H1 (cell line): ENCODE data around the gene CCNB1. TPM values are rescaled to one million over a fixed set of nuclear protein-coding genes. Genes with fewer than 3 reads are reported as not detected.

Experiments
- CTCF ChIA-PET: fragments of 300-600 bp; sonication (Branson Sonifier 250); formaldehyde crosslinking; loops from one replicate; lab custom pipeline; 2021; ENCODE audit not compliant: partially characterized antibody; lab: Charles Lee
- POLR2A ChIA-PET: fragments of 300-600 bp; sonication (Branson Sonifier 250); formaldehyde crosslinking; loops from one replicate; lab custom pipeline; 2021; ENCODE audit warnings: inconsistent platforms; ENCODE audit not compliant: partially characterized antibody; lab: Charles Lee
- DNase-seq, 2 experiments: peaks; one replicate each; pipeline versions ENCODE4 v3.0.0 to v3.0.0-alpha.2; 2010 to 2022; ENCODE audit warnings: low spot score in 2 of 2, low read depth in 1 of 2, mixed read lengths in 1 of 2
- FAIRE-seq: peaks from 2 replicates; lab custom pipeline; 2011; peaks lifted over from hg19 to GRCh38; lab: Jason Lieb, UNC
- H2AFZ ChIP-seq: 2 replicates; pipeline ENCODE4 v1.8.1; 2012; ENCODE audit warnings: low read length, inconsistent platforms
- H2AK5ac ChIP-seq: 2 replicates; pipeline ENCODE4 v1.6.1; 2013; ENCODE audit warnings: low read depth, low read length
- H2BK120ac ChIP-seq: replicated peaks from 2 replicates; pipeline ENCODE3; 2013; ENCODE audit warnings: low read depth, low read length, inconsistent platforms
- H2BK12ac ChIP-seq: 2 replicates; pipeline ENCODE4 v1.6.1; 2013; ENCODE audit warnings: low read depth, low read length
- H2BK15ac ChIP-seq: 2 replicates; pipeline ENCODE4 v1.6.1; 2013; ENCODE audit warnings: low read length
- H2BK20ac ChIP-seq: 2 replicates; pipeline ENCODE4 v1.6.1; 2013; ENCODE audit warnings: low read length
- H2BK5ac ChIP-seq: 2 replicates; pipeline ENCODE4 v1.6.1; 2013; ENCODE audit warnings: low read depth, low read length
- H3K14ac ChIP-seq: 2 replicates; pipeline ENCODE4 v1.6.1; 2013; ENCODE audit warnings: inconsistent platforms; ENCODE audit not compliant: insufficient read length
- H3K18ac ChIP-seq: 2 replicates; pipeline ENCODE4 v1.6.1; 2013; ENCODE audit warnings: low read length; ENCODE audit errors: extremely low read depth
- H3K23ac ChIP-seq: 2 replicates; pipeline ENCODE4 v1.6.1; 2013; ENCODE audit warnings: inconsistent platforms; ENCODE audit not compliant: insufficient read length
- H3K23me2 ChIP-seq: 2 replicates; pipeline ENCODE4 v1.6.1; 2013; ENCODE audit warnings: low read depth, low read length
- H3K27ac ChIP-seq: 2 replicates; pipeline ENCODE4 v1.6.1; 2011; ENCODE audit warnings: low read depth, low read length, inconsistent platforms
- H3K27me3 ChIP-seq, 4 experiments: replicated peaks in 1 of 4; 1 replicate in 1 of 4; 2 replicates in 3 of 4; pipeline versions ENCODE4 v1.6.1 to v1.8.1; 2011 to 2013; ENCODE audit warnings: low read length in 3 of 4, mild to moderate bottlenecking in 3 of 4, inconsistent platforms in 2 of 4, mixed read lengths in 2 of 4, moderate library complexity in 1 of 4; ENCODE audit not compliant: control insufficient read depth in 3 of 4, insufficient read depth in 3 of 4; ENCODE audit errors: extremely low read depth in 1 of 4
- H3K36me3 ChIP-seq, 4 experiments: 2 replicates each; pipeline versions ENCODE4 v1.6.1 to v1.8.1; 2011 to 2013; ENCODE audit warnings: mild to moderate bottlenecking in 4 of 4, low read length in 3 of 4, moderate library complexity in 2 of 4, control low read depth in 1 of 4, inconsistent platforms in 1 of 4; ENCODE audit not compliant: insufficient read depth in 4 of 4, control insufficient read depth in 2 of 4
- H3K4ac ChIP-seq: replicated peaks from 2 replicates; pipeline ENCODE3; 2013; ENCODE audit warnings: low read length, low read depth, mixed read lengths, inconsistent platforms; ENCODE audit not compliant: insufficient read length
- H3K4me1 ChIP-seq, 4 experiments: replicated peaks in 1 of 4; 1 replicate in 1 of 4; 2 replicates in 3 of 4; pipeline versions ENCODE4 v1.6.1 to v1.8.1; 2011 to 2013; ENCODE audit warnings: low read length in 3 of 4, inconsistent platforms in 2 of 4, mixed read lengths in 1 of 4; ENCODE audit not compliant: insufficient read depth in 4 of 4, control insufficient read depth in 3 of 4
- H3K4me2 ChIP-seq, 2 experiments: 2 replicates each; pipeline versions ENCODE4 v1.6.1 to v1.8.1; 2011 to 2013; ENCODE audit warnings: low read depth in 2 of 2, low read length in 2 of 2, control low read depth in 1 of 2, inconsistent platforms in 1 of 2, mild to moderate bottlenecking in 1 of 2; ENCODE audit not compliant: insufficient read depth in 1 of 2
- H3K4me3 ChIP-seq, 4 experiments: fragments of 200-600, 300-600 bp in 1 of 4; sonication (generic), shearing (Covaris generic), sonication (Bioruptor Twin) in 1 of 4; 2 replicates each; pipeline versions ENCODE4 v1.5.1 to v1.8.1; 2011 to 2016; ENCODE audit warnings: low read length in 4 of 4, low read depth in 3 of 4, control low read depth in 2 of 4, inconsistent platforms in 2 of 4, mild to moderate bottlenecking in 2 of 4, mixed read lengths in 1 of 4, moderate library complexity in 1 of 4; ENCODE audit not compliant: insufficient read depth in 2 of 4; ENCODE audit errors: extremely low read depth in 1 of 4
- H3K56ac ChIP-seq: replicated peaks from 2 replicates; pipeline ENCODE3; 2013; ENCODE audit warnings: low read depth, mild to moderate bottlenecking, mixed read lengths, low read length, inconsistent platforms; ENCODE audit not compliant: insufficient read length
- H3K79me1 ChIP-seq: 2 replicates; pipeline ENCODE4 v1.6.1; 2013; ENCODE audit warnings: low read depth, low read length, control low read depth
- H3K79me2 ChIP-seq, 2 experiments: 2 replicates each; pipeline versions ENCODE4 v1.6.1 to v1.8.1; 2012 to 2013; ENCODE audit warnings: low read length in 2 of 2, mild to moderate bottlenecking in 2 of 2, inconsistent platforms in 1 of 2; ENCODE audit not compliant: insufficient read depth in 2 of 2, control insufficient read depth in 1 of 2
- H3K9ac ChIP-seq, 4 experiments: replicated peaks in 1 of 4; 1 replicate in 1 of 4; 2 replicates in 3 of 4; pipeline versions ENCODE4 v1.6.1 to v1.8.1; 2011 to 2013; ENCODE audit warnings: low read depth in 3 of 4, low read length in 3 of 4, control low read depth in 2 of 4, mild to moderate bottlenecking in 2 of 4, moderate library complexity in 2 of 4, inconsistent platforms in 1 of 4; ENCODE audit errors: extremely low read depth in 1 of 4
- H3K9me3 ChIP-seq, 2 experiments: 2 replicates each; pipeline versions ENCODE4 v1.6.1 to v1.8.1; 2012 to 2013; ENCODE audit warnings: mild to moderate bottlenecking in 2 of 2, moderate library complexity in 2 of 2, control low read depth in 1 of 2, inconsistent platforms in 1 of 2, low read depth in 1 of 2, low read length in 1 of 2, mixed read lengths in 1 of 2; ENCODE audit not compliant: insufficient read depth in 2 of 2
- H4K20me1 ChIP-seq, 2 experiments: replicated peaks in 1 of 2; 2 replicates each; pipeline versions ENCODE3 to v1.8.1; 2011 to 2013; ENCODE audit warnings: inconsistent platforms in 2 of 2, low read length in 2 of 2, mild to moderate bottlenecking in 1 of 2; ENCODE audit not compliant: insufficient read depth in 2 of 2, control insufficient read depth in 1 of 2
- H4K5ac ChIP-seq: 2 replicates; pipeline ENCODE4 v1.6.1; 2013; ENCODE audit warnings: low read length, low read depth, mixed read lengths, inconsistent platforms; ENCODE audit not compliant: insufficient read length
- H4K8ac ChIP-seq: 2 replicates; pipeline ENCODE4 v1.8.0; 2013; ENCODE audit warnings: mild to moderate bottlenecking, moderate library complexity, low read length, inconsistent platforms; ENCODE audit not compliant: insufficient read depth; ENCODE audit errors: extremely low read depth
- H4K91ac ChIP-seq: replicated peaks from 2 replicates; pipeline ENCODE3; 2013; ENCODE audit warnings: low read length, mixed read lengths, inconsistent platforms; ENCODE audit not compliant: insufficient read length
- MAX ChIP-seq: IDR thresholded peaks from 2 replicates; pipeline ENCODE4 v1.6.1; 2012; ENCODE audit warnings: inconsistent platforms
- ZNF274 ChIP-seq: IDR thresholded peaks from 2 replicates; pipeline ENCODE4 v1.7.0; 2012; ENCODE audit warnings: low read length, borderline replicate concordance; ENCODE audit errors: extremely low read depth
- WGBS, 2 experiments: shearing (Covaris generic) in 1 of 2; methylation state at CpG; one replicate each; pipeline versions ENCODE4 v1.1.6 to v1.1.7; 2013 to 2015; ENCODE audit warnings: low lambda C conversion rate in 2 of 2, mixed read lengths in 2 of 2, inconsistent platforms in 1 of 2, low coverage in 1 of 2, missing lambda C conversion rate in 1 of 2; ENCODE audit not compliant: insufficient replicate concordance in 2 of 2, insufficient coverage in 1 of 2, insufficient read length in 1 of 2; ENCODE audit errors: extremely low coverage in 1 of 2, missing lambda C conversion rate in 1 of 2; 5-methylcytosine and 5-hydroxymethylcytosine counted together
- polyA plus RNA-seq, 7 experiments: library from polyadenylated mRNA; depleted of rRNA in 3 of 7; stranded (reverse) in 5 of 7; unstranded in 2 of 7; fragments of >200 nt in 5 of 7; fragments of 200-250 nt in 2 of 7; gene quantifications; 1 replicate in 5 of 7; 2 replicates in 1 of 7; 4 replicates in 1 of 7; pipeline versions ENCODE4 v1.2.1 to v1.2.3, GENCODE V29; 2011 to 2013; ENCODE audit warnings: missing spikeins in 2 of 7, mixed read lengths in 2 of 7
- total RNA-seq: library from RNA; stranded (reverse); fragmentation: NEBNext Ultra II Directional; extraction: Animal tissue kit (Norgen Biotek cat#: 25700); gene quantifications from 2 replicates; pipeline ENCODE4 v1.2.1, GENCODE V29; 2021

Gene CCNB1
- total and polyA plus RNA-seq, 2 of the 8 experiments (the other 6 are each of a cell fraction or from before 2014, with no cell fraction given), result 122 to 338 TPM

DNA sequence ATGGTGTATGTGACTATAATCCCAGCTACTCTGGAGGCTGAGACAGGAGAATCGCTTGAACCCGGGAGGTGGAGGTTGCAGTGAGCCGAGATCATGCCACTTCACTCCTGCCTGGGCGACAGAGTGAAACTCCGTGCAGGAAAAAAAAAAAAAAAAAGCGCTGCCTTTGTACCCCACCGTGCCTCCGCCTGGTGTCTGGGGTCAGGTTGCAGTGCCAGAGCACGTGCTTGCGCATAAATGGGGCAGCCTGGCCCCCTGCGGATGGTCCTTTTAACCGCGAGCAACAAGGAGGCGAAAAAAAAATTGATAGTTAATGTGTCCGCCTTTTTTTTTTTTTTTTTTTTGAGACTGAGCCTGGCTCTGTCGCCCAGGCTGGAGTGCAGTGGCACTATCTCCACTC, 6.3 kb upstream of the CCNB1 start:
- Histone ChIP-seq H3K56ac (no peak overlapping the region), H3K23me2 (no peaks in the 10 kb centered on the region), H3K36me3 (no peaks in the 10 kb centered on the region), H3K4me2 (no peak overlapping the region), H2BK120ac (no peak overlapping the region), H2BK20ac (no peak overlapping the region), H4K20me1 (no peaks in the 10 kb centered on the region), H3K27me3 (no peaks in the 10 kb centered on the region), H3K18ac (no peak overlapping the region), H4K5ac (no peak overlapping the region), H3K9ac (no peak overlapping the region), H3K27ac (no peak overlapping the region), H3K23ac (no peak overlapping the region), H3K4me3 (no peak overlapping the region), H3K4ac (no peak overlapping the region), H2AK5ac (no peak overlapping the region), H3K79me2 (no peaks in the 10 kb centered on the region), H2BK12ac (no peak overlapping the region), H4K91ac (no peak overlapping the region), H3K14ac (no peak overlapping the region), H2BK15ac (no peak overlapping the region), H2AFZ (no peak overlapping the region), H4K8ac (no peak overlapping the region), H3K9me3 (no peaks in the 10 kb centered on the region), H2BK5ac (no peak overlapping the region), H3K4me1 (no peaks in the 10 kb centered on the region), H3K79me1 (no peaks in the 10 kb centered on the region)
- TF ChIP-seq MAX (peak; percentile 47; the same call in 1 of the 2 replicates), ZNF274 (no peak)
- ChIA-PET CTCF (interaction anchor here (0.6 to 1.2 kb wide), 3 partner anchors 14 to 124 kb away, joined by 3 read pairs; no protein-coding TSS in a partner anchor), POLR2A (no interaction called here)
- whole genome bisulfite sequencing, 2 experiments, result 85% methylated on average over 9 of the region's 16 CpGs; no CpG with 5 or more reads in 1 of the 2 experiments
- DNase-seq (no peak), FAIRE-seq (no peak)
